NCI-H128 (cell line): ENCODE measurements around the gene CXCL10.
"Not testable (repeated sequence)": the region's sequence is repeated elsewhere in the genome, so short reads cannot be mapped to it uniquely, and the experiment has no call there.

Experiments
- DNase-seq: peaks from one replicate; lab custom pipeline; 2025; ENCODE audit not compliant: unreplicated experiment; lab: John Stamatoyannopoulos, UW

The CXCL10 gene

GRCh38 chr4:76029300-76029699 is 6.0 kb upstream of the CXCL10 start:
- no peak for DNase-seq

GRCh38 chr4:76028350-76028765 is 5.1 kb upstream of the CXCL10 start:
- DNase-seq = no peak

- no peak for DNase-seq
Measured at GRCh38 chr4:76024065-76024464, 768 bp upstream of the CXCL10 start.

DNA sequence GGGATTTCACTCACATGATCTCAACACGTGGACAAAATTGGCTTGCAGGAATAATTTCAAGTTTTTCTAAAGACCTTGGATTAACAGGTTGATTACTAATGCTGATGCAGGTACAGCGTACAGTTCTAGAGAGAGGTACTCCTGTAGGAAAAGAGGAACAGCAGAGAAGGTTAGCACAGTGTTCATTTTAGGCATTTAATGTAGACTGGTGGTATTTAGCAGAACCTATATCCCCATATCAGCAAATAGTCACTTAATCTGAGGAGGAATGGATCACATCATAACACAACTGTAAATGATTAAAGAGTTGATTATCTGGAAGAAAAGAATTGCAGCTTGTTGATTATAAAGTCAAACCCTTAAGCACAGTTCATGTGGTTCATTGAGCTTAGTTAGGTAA is 620 bp downstream of the CXCL10 start:
- no peak for DNase-seq

DNA sequence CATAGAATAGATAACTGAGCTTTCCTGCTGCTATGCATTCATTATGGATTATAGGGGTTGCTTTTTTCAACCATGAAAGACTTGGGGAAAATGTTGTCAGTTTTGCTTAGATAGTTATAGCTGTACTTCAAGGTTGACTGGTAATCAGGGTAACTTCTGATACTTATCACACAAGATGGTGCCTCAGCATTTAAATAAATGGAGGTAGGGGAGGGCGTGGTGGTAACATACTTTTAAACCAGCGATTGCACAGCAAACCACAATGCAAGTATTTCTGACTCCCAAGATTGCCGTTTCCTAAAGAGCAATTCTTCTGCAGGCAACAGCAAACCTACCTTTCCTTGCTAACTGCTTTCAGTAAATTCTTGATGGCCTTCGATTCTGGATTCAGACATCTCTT is 1.3 kb downstream of the CXCL10 start:
- no peak for DNase-seq

GRCh38 chr4:76017056-76017686 is 6.1 kb downstream of the CXCL10 start:
- DNase-seq = no peak

DNA sequence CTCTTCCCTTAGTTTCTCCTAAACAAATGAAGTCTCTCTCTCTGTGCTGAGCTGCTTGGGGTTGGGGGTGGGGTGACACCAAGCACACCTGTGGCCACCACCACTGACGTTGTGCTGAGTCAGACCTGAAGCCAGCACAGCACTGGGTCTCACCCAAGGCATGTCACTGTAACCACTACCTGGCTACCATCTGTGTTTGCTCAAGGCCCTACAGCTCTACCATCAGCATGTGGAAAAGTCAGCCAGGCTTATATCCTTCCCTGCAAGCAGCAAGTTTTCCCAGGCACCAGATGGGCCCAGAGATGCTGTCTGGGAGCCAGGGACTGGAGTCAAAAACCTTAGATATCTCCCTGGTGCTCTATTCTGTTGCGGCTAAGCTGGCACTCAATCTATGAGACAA is 6.9 kb downstream of the CXCL10 start:
- no peak for DNase-seq

GRCh38 chr4:76013540-76013939 is 9.8 kb downstream of the CXCL10 start:
- DNase-seq = no peak

DNA sequence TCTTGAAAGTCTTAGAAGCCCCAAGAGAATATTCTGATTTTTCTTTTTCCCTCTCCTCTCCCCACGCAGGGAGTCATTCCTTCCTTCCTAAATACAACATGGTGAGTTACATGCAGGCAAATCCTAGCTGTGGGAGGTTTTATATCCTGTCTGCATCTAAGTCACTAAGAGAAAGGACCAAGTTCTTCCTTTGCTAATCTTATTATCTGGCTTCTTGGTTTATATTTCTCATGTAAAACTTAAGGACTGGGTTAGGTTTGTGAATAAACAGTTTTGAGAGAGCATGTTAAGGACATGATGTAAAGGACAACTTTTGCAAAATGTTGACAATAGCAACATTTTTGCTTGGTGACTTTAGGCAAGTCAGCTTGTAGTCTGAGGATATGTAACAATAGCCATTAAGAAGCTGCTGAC is 10.9 kb downstream of the CXCL10 start:
- DNase-seq = no peak

- DNase-seq = no peak
Measured at GRCh38 chr4:76011700-76012387, 11.5 kb downstream of the CXCL10 start.

DNA sequence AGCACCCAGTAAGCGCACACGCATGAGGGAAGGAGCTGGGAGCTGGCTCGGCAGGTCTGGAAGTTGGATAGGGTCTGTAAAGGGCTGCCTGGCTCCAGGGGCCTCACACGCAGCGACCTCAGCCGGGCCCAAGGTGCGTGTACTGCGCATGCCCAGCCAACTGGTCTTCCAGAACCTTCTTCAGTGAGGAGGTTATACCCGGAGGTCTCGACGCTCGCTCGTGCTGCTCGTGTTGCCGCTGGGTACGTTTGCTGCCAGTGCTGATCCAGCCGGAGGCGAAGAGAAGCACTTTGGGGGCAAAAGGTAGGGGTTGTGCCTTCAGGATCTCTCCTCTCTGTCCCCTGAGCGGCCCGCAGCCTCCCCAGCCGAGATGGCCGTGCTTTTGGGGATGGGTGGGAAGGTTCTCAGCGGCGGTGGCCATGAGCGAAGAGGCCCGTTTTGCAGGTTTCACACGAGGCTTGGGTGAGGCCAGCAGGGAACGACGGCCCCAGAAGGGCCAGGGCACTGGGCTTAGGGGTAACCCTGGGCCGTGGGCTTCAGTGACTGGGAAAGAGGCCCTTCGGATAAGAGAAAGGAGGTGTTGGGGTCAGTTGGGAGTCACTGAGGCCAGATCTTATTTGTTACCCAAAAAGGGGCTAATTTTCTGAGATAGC is 12.2 kb downstream of the CXCL10 start:
- no peak for DNase-seq

- DNase-seq = no peak
Measured at GRCh38 chr4:76010576-76010975, 12.7 kb downstream of the CXCL10 start.

DNA sequence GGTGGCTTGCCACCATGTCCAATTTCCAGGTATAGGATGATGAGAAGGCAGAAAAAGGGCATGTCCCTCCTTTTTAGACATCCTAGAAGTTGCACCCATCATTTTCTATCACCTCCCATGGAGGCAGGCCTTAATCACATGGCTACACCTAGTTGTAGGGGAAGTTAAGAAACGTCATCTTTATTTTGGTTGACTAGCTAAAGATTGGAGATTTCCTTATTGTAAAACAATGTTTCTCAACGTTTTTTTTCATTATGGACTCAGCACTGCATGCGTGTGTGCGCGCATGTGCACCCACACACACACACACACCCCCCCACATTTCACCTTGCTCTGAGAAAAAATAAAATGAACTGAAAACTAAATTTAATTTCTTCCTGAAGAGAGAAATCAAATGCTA is 14.0 kb downstream of the CXCL10 start:
- no peak for DNase-seq

DNA sequence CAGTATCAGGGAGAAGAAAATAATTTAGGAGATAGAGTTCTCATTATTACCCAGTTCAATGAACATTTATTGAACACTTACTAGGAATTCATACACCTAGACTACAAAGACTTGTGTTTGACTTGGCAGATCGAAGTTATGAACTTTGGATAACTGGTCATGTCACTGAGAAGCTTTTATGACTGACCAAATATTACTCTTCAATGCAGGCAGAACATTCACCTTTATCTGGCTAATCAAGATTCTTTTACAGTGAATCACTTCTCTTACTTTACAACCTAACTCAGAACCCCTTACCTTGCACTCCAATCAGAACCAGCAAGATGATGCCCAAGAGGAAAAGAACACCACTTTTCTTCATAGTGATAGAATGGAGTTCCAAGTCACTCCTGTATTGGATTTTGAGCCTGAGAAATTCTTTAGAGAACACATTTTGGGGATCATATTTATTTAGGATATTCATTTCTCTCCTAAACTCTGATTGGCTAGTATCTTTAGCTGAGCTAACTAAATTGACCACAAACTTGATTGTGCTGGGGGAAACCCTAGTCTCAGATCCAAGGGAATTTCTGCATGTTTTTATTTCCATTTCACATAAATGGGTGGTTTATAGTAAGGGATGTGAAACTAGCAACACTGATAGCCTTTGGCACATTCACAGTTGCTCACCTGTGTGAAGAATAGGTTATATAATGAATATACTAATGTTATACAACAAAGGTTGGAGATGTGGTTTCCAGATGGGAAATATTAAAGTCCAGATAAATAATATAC is 16.0 kb downstream of the CXCL10 start, which contains the start of gene CXCL9:
Gene CXCL9, minus strand, starts transcription at position 421 of the 774 bp plus-strand sequence. Its CDS starts 60 bp downstream, at position 361.
- DNase-seq = no peak

DNA sequence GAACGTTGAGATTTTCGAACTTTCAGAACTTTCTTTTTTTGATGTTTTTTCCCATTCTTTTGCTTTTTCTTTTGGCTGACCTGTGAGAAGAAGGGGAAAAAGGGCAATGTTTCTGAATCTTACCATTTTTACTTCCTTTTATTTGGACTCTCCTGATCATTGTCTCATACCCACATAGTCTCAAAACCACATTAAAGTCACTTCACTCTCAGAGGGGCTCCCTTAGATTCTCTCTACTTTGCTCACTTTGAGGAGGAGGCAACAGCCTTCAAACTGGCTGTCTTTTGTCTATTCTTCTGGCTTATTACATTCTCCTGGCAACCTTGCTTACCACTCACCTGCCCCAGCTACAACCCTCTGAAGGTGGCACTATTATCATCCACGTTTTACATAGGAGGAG is 19.7 kb downstream of the CXCL10 start:
- no peak for DNase-seq

- DNase-seq = no peak
Measured at GRCh38 chr4:76003035-76003434, 20.3 kb downstream of the CXCL10 start.

- no peak for DNase-seq
Measured at GRCh38 chr4:76002176-76002575, 21.1 kb downstream of the CXCL10 start.

DNA sequence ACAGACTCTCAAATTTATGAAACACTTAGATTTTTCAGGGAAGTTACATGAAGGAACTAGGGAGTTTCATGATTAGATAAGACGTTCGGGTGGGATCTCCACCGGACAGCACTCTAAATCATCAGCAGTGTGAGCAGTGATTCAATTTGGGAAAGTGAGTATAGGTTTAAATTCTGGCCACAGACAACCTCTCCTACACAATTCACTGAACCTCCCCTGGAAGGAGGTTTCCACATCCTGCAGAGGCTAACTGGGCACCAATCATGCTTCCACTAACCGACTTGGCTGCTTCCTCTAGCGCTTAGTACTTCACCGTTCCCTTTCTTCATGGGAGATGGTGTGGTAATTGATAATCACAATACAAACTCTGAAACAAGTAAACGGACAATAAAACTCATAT is 21.6 kb downstream of the CXCL10 start:
- DNase-seq = no peak

- no peak for DNase-seq
Measured at GRCh38 chr4:76000279-76000678, 23.0 kb downstream of the CXCL10 start.

DNA sequence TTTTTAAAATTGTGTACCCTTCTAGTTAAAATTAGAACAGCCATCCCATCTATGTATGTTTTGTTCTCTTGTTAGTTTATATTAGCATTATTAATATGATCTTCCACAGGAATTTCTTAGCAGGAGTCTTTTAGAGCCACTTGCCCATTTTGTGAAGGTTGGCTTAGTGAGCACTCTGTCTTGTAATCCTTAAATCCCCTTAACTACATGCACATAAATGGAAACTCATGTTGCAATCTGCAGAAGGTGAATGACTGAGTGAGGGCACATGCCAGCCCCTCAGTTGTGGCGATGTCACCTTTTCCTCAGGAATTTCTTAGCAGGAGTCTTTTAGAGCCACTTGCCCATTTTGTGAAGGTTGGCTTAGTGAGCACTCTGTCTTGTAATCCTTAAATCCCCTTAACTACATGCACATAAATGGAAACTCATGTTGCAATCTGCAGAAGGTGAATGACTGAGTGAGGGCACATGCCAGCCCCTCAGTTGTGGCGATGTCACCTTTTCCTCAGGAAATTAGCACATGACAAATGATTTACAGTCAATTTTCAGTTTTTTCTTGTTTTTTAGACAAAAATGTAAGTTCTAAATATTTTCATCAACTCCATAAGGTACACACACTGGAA is 24.7 kb downstream of the CXCL10 start:
- DNase-seq = not testable (repeated sequence)

GRCh38 chr4:75997946-75998345 is 25.4 kb downstream of the CXCL10 start:
- no peak for DNase-seq
